Erythroblast (primary cell): ENCODE data around the gene SLC43A2.

Source experiments
- DNase-seq, 2 experiments: peaks; one replicate each; lab custom pipeline; 2025; lab: John Stamatoyannopoulos, UW
- GATA1 ChIP-seq: IDR thresholded peaks from 2 replicates; pipeline ENCODE4 v1.6.1; 2011; ENCODE audit warnings: low read depth, mild to moderate bottlenecking, control low read depth, low read length, moderate library complexity
- POLR2A ChIP-seq: IDR thresholded peaks from 2 replicates; pipeline ENCODE4 v1.6.1; 2011; ENCODE audit warnings: mild to moderate bottlenecking, low read length

The SLC43A2 gene

GRCh38 chr17:1648173-1648962 is 19.7 kb upstream of the SLC43A2 start:
- DNase-seq: peak in 1 of 2 experiments; percentile 72
- TF ChIP-seq GATA1 (no peak), POLR2A (no peak)

DNA sequence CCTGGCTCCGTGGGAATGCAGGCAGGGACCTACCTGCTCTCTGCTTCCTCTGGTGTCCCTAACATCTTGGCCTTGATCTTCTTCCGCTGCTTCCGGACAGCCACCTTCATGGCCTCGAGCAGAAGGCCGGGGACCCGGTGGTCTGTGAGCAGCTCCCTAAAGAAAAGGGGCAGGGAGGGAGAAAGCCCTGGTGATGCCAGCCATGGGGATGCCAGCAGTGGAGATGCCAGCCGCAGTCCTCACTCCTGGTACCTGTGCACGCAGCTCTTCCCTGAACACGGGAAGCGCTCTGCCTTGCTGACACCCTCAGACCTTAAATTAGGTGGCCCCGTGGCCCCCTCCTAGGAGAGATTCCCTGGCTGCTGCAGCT is 19.2 kb upstream of the SLC43A2 start:
- no peak for DNase-seq
- no peak for TF ChIP-seq POLR2A
- TF ChIP-seq GATA1: no peak

DNA sequence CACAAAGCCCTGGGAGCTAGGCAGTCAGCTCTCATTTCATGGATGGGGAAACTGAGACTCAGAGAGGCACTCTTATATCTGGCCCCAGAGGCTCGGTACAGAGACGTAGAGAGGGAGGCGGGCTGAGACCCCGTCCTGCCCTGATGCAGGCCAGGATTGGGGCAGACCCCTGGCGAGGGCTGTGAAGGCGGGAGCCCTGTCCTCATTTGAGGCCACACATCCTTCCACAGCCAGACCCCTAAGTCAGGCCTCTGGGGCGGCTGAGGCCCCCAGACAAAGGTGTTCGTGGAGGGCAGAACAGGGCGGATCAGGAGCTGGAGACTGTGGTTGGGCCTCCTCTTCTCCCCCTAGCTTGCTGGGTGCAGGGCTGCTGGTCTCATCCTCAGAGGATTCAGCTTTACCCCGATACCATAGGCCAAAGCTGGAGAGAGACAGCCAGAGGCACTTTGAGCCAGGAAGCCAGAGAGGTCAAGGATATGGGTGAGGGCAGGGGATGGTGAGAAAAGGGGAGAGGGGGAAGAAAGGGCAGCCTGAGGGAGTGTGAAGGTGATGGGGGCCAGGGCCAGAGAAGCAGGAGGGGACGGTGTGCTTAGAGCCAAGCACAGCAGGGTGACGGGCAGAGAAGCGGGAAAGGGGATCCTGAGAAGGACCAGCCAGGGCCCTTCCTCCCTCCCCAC is 17.7 kb upstream of the SLC43A2 start:
- DNase-seq: no peak
- TF ChIP-seq POLR2A (no peak), GATA1 (no peak)

- TF ChIP-seq GATA1 (no peak), POLR2A (no peak)
- no peak for DNase-seq
Observed at GRCh38 chr17:1645207-1646171, 16.9 kb upstream of the SLC43A2 start, which contains the start of gene SCARF1. Gene SCARF1 (minus strand): TSS chr17:1645732. CDS start chr17:1645697, 35 bp downstream.

- TF ChIP-seq GATA1: no peak
- no peak for TF ChIP-seq POLR2A
Observed at GRCh38 chr17:1644493-1645206, 16.0 kb upstream of the SLC43A2 start.

GRCh38 chr17:1643999-1644492 is 15.4 kb upstream of the SLC43A2 start:
- TF ChIP-seq GATA1 (no peak), POLR2A (no peak)
- no peak for DNase-seq

More at GRCh38 chr17:1644493-1645206, 16.0 kb upstream of the SLC43A2 start:
- DNase-seq: peak in 1 of 2 experiments; percentile 31

DNA sequence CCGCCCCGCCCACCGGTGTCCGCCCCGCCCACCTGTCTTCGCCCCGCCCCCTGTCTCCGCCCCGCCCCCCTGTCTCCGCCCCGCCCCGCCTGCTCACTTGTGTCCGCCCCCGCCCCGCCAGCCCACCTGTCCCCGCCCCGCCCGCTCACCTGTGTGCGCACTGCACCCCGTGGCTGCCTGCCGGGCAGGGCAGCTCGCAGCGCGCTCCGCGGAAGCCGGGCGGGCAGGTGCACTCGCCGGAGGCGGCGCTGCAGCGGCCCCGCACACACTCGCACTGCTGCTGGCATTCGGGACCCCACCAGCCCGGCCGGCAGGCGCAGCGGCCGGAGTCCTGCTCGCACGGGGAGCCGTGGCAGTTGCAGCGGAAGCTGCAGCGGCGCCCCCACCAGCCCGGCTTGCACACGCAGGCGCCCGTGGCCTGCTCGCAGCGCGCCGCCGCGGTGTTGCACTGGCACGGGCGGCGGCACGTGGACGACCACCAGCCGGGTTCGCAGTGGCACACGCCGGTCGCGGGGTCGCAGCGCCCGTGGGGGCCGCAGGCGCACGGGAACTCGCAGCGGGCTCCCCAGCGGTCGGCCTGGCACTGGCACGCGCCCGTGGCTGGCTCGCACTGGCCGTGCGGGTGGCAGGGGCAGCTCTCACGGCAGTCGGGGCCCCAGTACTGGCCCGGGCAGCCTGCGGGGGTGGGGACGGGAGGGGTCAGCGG is 14.8 kb upstream of the SLC43A2 start:
- DNase-seq: peak; percentile 68 to 70
- TF ChIP-seq POLR2A: no peak
- no peak for TF ChIP-seq GATA1

- DNase-seq: no peak
- no peak for TF ChIP-seq GATA1
- no peak for TF ChIP-seq POLR2A
Observed at GRCh38 chr17:1641065-1641403, 12.4 kb upstream of the SLC43A2 start.

DNA sequence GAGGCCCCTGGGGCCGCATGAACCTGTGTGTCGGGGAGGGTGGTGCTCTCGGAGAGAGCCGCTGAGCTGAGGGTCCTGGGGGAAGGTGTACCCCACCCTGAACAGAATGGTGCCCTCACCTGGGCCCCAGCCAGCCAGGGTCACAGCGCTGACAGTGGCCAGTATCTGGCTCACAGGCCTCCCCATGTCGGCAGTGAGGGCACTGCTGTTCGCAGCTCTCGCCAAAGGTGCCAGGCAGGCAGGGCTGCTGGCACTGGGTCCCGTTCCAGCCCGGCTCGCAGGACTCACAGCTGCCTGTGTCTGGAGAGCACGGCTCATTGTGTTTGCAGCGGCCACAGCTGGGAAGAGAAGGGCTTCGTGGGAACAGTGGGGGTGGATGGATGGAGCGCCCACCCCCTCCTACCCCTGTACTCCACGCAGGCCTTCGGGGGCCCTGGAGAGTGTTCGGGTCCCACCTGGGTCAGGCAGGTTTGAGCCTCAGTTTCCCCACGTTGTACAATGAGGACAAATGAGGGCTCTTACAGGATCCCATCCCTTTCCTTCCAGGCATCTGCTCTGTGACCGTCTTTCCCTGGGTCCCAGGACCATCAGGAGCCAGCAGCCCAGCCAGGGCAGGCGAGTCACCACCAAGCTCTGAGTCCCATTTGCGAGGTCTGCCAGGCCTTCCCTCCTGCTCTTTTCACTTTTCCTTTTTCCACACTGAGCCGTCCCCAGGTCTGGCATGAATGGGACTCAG is 11.9 kb upstream of the SLC43A2 start:
- DNase-seq: no peak
- TF ChIP-seq GATA1: no peak
- no peak for TF ChIP-seq POLR2A

GRCh38 chr17:1639549-1640180 is 11.0 kb upstream of the SLC43A2 start:
- TF ChIP-seq GATA1 (no peak), POLR2A (no peak)
- no peak for DNase-seq

- no peak for DNase-seq
- TF ChIP-seq GATA1 (no peak), POLR2A (no peak)
Observed at GRCh38 chr17:1638624-1639300, 10.1 kb upstream of the SLC43A2 start.
